GM18526 (cell line): ENCODE data around the gene APBB2.

Experiments
- POLR2A ChIP-seq: IDR thresholded peaks from 3 replicates; pipeline ENCODE4 v1.6.1; 2011; ENCODE audit not compliant: insufficient read length; ENCODE audit errors: extremely low read depth

The APBB2 gene

DNA sequence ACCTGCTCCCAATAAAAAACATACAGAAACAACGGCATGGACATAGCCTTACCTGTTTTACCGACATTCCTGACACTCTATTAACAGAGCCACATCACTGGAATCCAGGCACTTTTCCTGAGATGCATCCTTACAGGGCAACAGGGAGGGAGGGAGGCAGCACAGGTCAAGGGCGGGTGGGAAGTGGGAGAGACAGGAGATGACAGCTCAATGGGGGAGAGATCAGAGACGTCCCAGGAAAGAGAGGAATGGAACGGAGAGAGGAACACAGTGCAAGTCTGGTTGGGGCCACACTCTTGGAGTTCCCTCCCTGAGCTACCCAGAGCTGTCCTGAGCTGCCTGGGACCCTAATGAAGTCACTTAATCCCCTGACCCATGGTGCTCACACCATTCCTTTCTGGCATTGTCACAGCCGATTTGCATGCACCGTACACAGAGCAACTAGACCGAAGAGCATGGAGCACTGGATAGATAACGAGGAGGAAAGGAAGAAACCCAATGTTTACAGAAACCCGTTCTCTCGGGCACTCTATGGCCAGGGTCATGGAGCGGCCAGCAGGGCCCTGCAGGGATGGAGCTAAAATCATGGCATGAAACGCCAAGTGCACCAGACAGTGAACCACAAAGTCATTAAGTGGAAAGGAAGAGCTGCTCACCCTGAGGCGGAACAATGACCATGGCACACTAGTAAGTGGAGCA is 371.5 kb downstream of the APBB2 start:
- no peak for TF ChIP-seq POLR2A

DNA sequence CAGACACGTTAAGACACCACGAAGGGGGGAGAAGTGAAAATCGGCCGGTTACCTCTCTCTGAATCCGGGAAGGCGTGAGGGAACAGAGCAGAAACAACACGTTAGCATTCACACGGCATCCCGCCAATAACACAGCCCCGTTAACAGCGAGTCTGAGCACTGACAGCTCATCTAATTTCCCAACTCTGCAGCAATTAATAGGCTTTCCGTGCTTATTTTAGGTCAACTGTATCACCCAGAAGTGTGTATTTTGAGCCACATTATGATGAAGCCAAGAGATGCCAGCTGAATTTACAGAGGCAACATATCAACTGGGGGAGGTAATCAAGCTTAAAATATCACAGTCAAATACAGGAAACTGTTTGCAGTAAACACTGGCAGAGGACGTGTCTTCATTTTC is 372.0 kb downstream of the APBB2 start:
- no peak for TF ChIP-seq POLR2A

DNA sequence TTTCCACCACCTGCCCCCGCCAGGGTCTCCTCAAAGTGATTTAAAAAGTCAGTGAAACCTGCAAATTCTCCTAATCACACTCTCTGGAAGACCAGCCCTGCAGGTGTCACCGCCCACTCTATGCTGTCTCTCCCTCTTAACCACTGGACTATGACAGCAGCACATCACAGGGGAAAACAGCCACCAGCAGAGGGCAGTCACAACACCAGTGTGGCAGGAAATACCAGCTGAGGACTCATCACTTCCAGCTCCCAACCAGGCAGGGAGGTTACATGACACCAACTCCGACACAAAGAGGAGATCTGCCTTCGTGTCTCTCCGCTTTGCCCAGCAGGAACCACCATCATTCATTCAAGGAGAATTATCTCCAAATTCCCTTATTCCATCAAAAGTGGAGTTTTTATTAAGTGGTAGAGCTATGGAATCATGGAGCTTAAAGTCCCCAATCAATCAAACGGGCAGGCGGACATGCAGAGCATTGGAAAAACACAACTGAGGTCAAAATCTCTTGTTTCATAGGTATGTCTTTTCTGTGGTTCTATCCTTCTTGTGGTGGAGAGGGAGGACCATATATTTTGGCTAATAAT is 373.3 kb downstream of the APBB2 start:
- TF ChIP-seq POLR2A = no peak

DNA sequence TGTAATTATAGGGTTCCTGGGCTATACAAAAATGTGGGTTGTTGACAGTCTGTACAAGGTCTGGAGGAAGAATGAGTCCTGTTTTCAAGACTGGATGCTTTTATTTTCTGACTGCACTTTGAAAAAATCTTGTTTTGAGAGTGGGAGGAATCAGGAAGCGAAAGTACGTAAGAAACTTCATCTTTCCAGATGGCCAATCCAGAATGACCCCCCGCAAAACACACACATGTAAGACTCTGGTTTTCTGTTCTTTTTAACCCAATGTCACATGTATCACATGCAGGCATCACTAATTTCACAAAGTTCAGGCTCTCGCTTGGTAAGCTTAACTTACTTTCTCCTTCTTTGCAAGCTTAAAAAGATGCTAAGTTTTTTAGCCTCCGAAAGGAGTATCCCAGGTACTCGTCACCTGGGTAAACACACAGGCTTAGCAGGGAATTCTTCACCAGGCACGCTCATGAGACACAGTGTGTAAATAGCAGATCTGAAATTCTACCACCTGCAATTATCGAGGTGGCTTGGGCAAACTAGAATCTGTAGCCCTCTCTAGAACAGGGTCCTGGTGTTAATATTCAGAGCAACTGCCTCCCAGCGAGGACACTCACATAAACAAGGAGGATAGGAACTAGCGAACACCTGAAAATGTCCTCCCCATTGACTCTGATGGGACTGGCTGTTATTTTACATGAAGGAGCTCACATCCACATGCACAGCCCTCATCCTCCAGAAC is 373.9 kb downstream of the APBB2 start:
- TF ChIP-seq POLR2A = no peak

DNA sequence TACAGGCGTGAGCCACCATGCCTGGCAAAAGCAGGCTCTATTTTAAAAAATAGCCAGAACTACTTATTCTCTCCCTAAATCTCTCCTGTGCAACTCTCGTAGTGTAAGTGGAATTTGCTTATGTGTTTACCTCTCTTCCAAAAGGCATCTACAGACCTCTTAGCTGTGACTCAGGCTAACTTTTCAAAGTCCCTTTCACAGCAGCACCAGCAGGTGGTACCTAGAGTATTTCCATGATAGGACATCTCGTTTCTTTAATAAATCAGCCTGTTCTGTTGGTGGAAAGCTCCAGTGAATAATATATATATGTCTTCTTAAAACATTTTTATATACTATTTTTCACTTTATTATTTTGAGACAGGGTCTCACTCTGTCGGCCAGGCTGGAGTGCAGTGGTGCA is 375.6 kb downstream of the APBB2 start:
- no peak for TF ChIP-seq POLR2A

DNA sequence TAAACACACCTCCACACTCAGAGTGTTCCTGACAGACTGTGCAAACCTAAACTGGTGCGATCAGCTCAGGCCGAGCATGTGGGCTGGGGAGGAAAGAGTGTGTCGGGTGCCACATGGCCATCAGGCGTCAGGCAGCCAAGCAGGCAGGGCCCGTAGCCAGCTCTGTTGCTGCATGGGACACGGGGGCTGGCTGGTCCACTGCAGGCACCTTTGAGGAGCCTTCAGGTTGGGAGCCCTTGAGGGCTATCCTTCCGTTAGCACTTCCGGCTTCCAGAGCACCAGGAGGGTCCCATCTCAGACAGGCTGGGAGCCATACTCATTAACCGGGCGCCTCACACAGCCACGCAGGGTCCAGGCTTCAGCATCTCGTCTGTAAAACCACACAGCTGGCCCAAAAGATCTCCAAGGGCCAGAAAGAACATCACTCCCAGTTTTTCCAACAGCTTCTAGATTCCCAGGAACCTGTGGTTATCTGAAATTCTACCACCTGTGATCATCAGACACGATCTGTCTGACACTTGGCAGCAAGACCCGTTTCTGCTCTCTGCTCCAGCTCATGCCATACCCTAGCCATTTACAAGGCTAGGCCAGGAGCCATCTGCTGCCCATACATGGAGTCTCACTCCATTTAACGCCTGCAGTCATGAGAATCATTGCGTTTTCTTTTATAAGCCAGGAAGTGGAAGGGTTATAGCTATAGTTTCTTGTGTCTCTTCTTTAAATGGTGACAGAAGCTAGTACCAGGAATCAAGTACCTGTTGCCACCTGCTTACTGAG is 377.1 kb downstream of the APBB2 start:
- TF ChIP-seq POLR2A = no peak

DNA sequence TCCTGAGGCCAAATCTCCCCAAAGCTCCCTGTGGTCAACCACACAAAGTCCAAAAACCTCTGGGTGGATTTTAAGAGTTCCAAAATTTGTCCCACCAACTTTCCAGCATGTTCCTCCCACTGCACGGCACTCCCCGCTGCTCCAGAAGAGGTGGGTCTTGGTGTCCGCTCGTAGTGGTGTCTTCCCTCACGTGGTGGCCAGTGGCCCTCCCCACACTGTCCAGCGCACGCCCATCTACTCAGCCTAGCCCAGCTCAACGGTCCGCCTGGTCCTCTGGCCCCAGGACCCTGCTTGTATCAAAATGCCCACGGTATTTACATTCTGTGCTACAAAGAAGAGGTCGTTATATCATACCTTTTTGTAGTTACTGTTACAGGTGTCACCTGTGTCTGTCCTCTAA is 381.1 kb downstream of the APBB2 start:
- TF ChIP-seq POLR2A = no peak

DNA sequence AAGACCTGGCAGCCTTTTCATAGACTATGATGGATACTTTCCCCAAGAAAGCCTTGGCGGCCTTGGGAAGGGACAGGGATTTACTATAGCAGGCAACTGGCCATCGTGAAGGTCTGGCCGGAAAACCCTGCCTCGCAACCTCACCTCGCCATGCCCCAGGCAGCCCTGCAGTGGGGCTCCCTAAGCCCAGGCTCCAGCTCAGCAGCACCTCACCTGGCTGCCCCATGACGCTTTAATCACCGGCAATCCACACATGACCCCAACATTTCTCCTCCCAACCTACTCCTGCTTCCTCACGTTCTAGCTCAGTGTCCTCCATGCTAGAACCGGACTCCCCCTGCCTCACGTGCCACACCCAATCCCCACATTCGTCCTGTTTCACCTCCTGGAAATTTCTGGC is 382.2 kb downstream of the APBB2 start:
- TF ChIP-seq POLR2A = no peak

DNA sequence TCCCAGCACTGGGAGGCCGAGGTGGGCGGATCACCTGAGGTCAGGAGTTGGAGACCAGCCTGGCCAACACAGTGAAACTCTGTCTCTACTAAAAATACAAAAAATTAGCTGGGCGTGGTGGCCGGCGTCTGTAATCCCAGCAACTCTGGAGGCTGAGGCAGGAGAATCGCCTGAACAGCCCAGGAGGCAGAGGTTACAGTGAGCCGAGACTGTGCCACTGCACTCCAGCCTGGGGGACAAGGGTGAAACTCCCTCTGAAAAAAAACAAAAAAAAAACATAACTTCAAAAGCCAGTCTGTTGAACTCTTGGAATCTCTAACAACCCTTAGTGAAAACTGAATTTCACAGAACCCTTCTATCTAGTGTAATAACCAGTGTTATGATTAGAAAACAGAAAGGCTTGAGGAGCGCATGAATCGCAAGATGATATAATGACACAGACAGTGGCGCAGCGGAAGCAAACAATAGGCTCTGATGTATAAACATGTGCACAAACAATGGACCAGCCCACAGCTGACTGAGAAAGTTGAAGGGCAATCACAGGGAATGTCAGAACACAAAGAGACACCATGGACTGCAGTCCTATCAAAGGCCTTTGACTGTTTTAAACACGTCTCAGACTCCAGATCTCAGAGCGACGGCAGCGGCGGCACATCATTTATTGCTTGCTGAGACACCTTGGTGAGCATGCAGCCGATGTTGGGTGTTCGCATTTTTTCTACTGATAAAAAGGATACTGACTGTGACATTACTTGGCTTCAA is 383.0 kb downstream of the APBB2 start:
- no peak for TF ChIP-seq POLR2A

DNA sequence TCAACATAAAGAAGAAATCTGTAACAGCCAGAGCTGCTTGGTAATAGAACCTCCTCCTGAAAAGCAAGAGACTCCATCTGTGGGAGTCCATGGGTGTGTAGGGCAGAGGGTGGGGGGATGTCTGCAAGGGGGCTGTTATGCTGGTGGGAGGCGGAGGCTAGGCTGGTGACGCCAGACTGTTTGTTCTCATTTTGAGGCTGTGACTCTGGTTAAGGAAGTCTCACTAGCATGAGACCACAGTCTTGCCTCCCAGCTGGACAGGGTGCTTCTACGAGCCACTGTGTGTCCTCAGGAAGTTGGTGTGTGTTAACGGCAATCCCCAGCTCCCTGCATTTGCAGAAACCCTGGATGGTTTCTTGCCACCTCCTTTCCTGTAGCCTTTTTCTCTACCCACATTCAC is 384.8 kb downstream of the APBB2 start:
- TF ChIP-seq POLR2A = no peak

DNA sequence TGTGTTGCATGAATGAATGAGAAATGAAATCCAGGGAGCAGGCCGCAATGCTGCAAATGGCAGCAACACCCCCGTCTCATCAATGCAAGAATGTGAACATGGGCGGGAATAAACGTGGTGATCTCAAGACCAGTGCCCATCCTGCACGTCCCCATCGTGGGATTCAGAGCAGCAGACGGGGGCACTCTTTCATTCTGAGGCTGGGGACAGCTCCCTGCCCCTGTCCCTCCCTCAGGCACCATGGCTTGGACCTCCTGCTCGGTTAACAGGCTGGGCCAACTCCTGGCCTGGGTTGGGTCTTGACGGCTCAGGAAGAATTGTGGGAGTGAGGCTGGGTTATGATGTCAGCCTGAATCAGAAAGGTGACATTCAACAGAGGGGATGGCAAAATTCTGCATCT is 385.7 kb downstream of the APBB2 start:
- no peak for TF ChIP-seq POLR2A

DNA sequence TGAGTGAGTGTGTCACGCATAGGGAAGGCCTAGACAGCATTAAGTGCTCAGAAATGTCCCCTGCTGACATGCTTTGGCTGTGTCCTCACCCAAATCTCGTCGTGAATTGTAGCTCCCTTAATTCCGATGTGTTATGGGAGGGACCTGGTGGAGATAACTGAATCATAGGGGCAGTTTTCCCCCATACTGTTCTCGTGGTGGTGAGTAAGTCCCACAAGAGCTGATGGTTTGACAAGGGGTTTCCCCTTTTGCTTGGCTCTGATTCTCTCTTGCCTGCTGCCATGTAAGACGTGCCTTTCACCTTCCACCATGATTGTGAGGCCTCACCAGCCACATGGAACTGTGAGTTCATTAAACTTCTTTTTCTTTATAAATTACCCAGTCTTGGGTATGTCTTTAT is 386.6 kb downstream of the APBB2 start:
- TF ChIP-seq POLR2A = no peak

DNA sequence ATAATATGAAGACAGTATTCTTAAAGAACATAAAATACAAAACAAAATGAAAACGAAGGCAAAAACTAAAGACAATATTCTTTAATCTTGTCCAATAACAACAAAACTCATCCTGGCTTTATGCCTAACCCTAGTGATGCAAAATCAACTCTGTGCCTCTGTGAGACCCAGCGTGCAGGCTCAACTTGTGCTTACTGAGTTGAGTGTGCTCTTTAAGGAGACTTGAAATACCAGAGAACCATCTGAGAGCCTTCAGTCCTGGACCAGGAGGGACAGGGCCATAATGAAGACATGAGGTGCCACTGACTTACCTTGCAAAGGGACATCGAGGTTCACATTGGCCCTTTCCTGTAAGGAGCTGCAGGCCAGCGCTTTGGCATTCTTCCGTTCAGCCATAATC is 387.5 kb downstream of the APBB2 start:
- TF ChIP-seq POLR2A = no peak

DNA sequence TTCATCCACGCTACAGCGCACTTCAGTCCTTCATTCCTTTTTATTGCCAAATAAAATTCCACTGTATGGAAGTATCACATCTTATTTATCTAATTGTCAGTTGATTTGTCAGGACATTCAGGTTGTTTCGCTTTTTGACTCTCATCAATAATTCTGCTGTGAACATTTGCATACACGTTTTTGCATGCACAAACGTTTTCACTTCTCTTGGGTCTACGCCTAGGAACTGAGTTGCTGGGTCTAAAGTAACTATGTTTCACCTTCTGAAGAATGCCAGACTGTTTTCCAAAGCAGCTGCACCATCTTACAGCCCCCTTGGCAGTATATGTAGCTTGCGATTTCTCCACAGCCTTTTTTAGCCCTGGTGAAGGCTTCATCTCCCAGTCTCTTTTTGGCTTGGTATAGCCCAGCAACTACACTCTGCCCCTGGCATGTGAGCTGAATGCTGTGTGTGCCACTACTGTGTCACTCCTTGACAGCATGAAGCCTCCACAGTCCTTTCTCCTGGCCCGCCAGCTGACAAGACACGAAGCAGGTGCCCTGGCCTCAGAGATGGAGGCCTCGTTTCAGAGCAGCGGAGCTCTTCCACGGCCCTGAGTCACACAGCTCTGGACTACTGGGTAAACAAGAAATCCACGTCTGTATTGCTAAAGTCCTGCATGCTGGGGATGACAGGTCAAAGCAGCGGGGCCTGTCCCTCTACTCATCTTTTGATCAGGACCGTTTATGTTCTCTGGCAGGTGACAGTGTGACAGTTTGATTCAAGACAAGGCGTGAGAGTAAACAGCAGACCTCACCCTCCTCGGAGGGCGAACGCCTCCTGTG is 389.1 kb downstream of the APBB2 start:
- no peak for TF ChIP-seq POLR2A
